HUES6 (cell line): ENCODE data around the gene HES1.

Experiments
- H3K27ac ChIP-seq: 2 replicates; pipeline ENCODE4 v1.7.0; 2013; ENCODE audit warnings: low read depth, mild to moderate bottlenecking, low read length, inconsistent platforms
- H3K27me3 ChIP-seq: 2 replicates; pipeline ENCODE4 v1.6.1; 2013; ENCODE audit warnings: low read length; ENCODE audit not compliant: control insufficient read depth, insufficient read depth
- H3K36me3 ChIP-seq: 2 replicates; pipeline ENCODE4 v1.6.1; 2013; ENCODE audit warnings: low read length; ENCODE audit not compliant: control insufficient read depth, insufficient read depth
- H3K4me1 ChIP-seq: 2 replicates; pipeline ENCODE4 v1.6.1; 2013; ENCODE audit warnings: low read length; ENCODE audit not compliant: control insufficient read depth, insufficient read depth
- H3K4me3 ChIP-seq: 2 replicates; pipeline ENCODE4 v1.5.1; 2013; ENCODE audit warnings: low read depth, low read length
- H3K9ac ChIP-seq: one replicate; pipeline ENCODE4 v1.6.1; 2013; ENCODE audit warnings: mild to moderate bottlenecking, low read length
- H3K9me3 ChIP-seq: 2 replicates; pipeline ENCODE4 v1.6.1; 2013; ENCODE audit warnings: low read depth, low read length; ENCODE audit not compliant: control insufficient read depth, insufficient read depth

Gene HES1

GRCh38 chr3:194103505-194103904, 32.4 kb upstream of the HES1 start:
- Histone ChIP-seq H3K9ac (no peak overlapping the region), H3K4me3 (no peak overlapping the region), H3K27ac (no peak overlapping the region), H3K4me1 (peaks cover 15% of the 10 kb centered on the region; the same call in 1 of the 2 replicates), H3K36me3 (no peaks in the 10 kb centered on the region), H3K27me3 (peaks cover 16% of the 10 kb centered on the region), H3K9me3 (no peaks in the 10 kb centered on the region)

- Histone ChIP-seq H3K9ac (no peak overlapping the region), H3K27me3 (peaks cover 9% of the 10 kb centered on the region), H3K4me3 (no peak overlapping the region), H3K36me3 (no peaks in the 10 kb centered on the region), H3K27ac (no peak overlapping the region), H3K4me1 (peaks cover 11% of the 10 kb centered on the region; the same call in 1 of the 2 replicates), H3K9me3 (no peaks in the 10 kb centered on the region)
Measured at GRCh38 chr3:194103983-194104751, 31.8 kb upstream of the HES1 start.

GRCh38 chr3:194105292-194105691, 30.7 kb upstream of the HES1 start:
- Histone ChIP-seq H3K27ac (no peak overlapping the region), H3K9me3 (no peaks in the 10 kb centered on the region), H3K36me3 (no peaks in the 10 kb centered on the region), H3K9ac (no peak overlapping the region), H3K27me3 (peaks cover 3% of the 10 kb centered on the region), H3K4me3 (no peak overlapping the region), H3K4me1 (peaks cover 11% of the 10 kb centered on the region; the same call in 1 of the 2 replicates)

GRCh38 chr3:194107107-194107506, 28.8 kb upstream of the HES1 start:
- Histone ChIP-seq H3K27me3 (no peaks in the 10 kb centered on the region), H3K9me3 (no peaks in the 10 kb centered on the region), H3K9ac (no peak overlapping the region), H3K36me3 (no peaks in the 10 kb centered on the region), H3K4me3 (no peak overlapping the region), H3K27ac (no peak overlapping the region), H3K4me1 (peaks cover 11% of the 10 kb centered on the region; the same call in 1 of the 2 replicates)

GRCh38 chr3:194109192-194109863, 26.6 kb upstream of the HES1 start:
- Histone ChIP-seq H3K27me3 (no peaks in the 10 kb centered on the region), H3K4me3 (no peak overlapping the region), H3K9ac (no peak overlapping the region), H3K27ac (no peak overlapping the region), H3K9me3 (no peaks in the 10 kb centered on the region), H3K36me3 (no peaks in the 10 kb centered on the region), H3K4me1 (peaks cover 14% of the 10 kb centered on the region)

- H3K9ac ChIP-seq: no peak overlapping the region
- H3K9me3 ChIP-seq: no peaks in the 10 kb centered on the region
- no peaks in the 10 kb centered on the region for H3K36me3 ChIP-seq
- H3K27ac ChIP-seq: no peak overlapping the region
- no peak overlapping the region for H3K4me3 ChIP-seq
- no peaks in the 10 kb centered on the region for H3K27me3 ChIP-seq
- H3K4me1 ChIP-seq: peaks cover 9% of the 10 kb centered on the region
Measured at GRCh38 chr3:194110483-194110882, 25.5 kb upstream of the HES1 start.

GRCh38 chr3:194111336-194111735, 24.6 kb upstream of the HES1 start:
- no peak overlapping the region for H3K4me3 ChIP-seq
- no peak overlapping the region for H3K27ac ChIP-seq
- peaks cover 9% of the 10 kb centered on the region for H3K4me1 ChIP-seq
- no peaks in the 10 kb centered on the region for H3K27me3 ChIP-seq
- no peaks in the 10 kb centered on the region for H3K36me3 ChIP-seq
- H3K9me3 ChIP-seq: no peaks in the 10 kb centered on the region
- no peak overlapping the region for H3K9ac ChIP-seq

- no peak overlapping the region for H3K27ac ChIP-seq
- no peaks in the 10 kb centered on the region for H3K27me3 ChIP-seq
- peaks cover 12% of the 10 kb centered on the region for H3K4me1 ChIP-seq
- no peak overlapping the region for H3K9ac ChIP-seq
- H3K4me3 ChIP-seq: no peak overlapping the region
- no peaks in the 10 kb centered on the region for H3K9me3 ChIP-seq
- H3K36me3 ChIP-seq: no peaks in the 10 kb centered on the region
Measured at GRCh38 chr3:194112120-194113106, 23.5 kb upstream of the HES1 start.

GRCh38 chr3:194114123-194114522, 21.8 kb upstream of the HES1 start:
- Histone ChIP-seq H3K4me1 (peaks cover 13% of the 10 kb centered on the region), H3K4me3 (no peak overlapping the region), H3K9ac (no peak overlapping the region)

GRCh38 chr3:194117104-194117845, 18.7 kb upstream of the HES1 start:
- Histone ChIP-seq H3K9ac (no peak overlapping the region), H3K4me1 (peaks cover 12% of the 10 kb centered on the region)

More at GRCh38 chr3:194114123-194114522, 21.8 kb upstream of the HES1 start:
- Histone ChIP-seq H3K27ac (no peak overlapping the region), H3K9me3 (no peaks in the 10 kb centered on the region), H3K36me3 (no peaks in the 10 kb centered on the region), H3K27me3 (0 out of 2 replicates have a peak, but pooled peaks cover 2% of the 10 kb centered on the region)

More at GRCh38 chr3:194117104-194117845, 18.7 kb upstream of the HES1 start:
- Histone ChIP-seq H3K4me3 (no peak overlapping the region), H3K36me3 (no peaks in the 10 kb centered on the region), H3K27ac (no peak overlapping the region), H3K9me3 (no peaks in the 10 kb centered on the region), H3K27me3 (peaks cover 4% of the 10 kb centered on the region; the same call in 1 of the 2 replicates)
